Measurements from ENCODE around the gene TAGLN3. TPM values are rescaled to one million over a fixed set of nuclear protein-coding genes. Genes with fewer than 3 reads are reported as not detected.
A peak's percentile ranks its signal among the peaks of the same experiment; 100 is the strongest.

Gene TAGLN3
- total and polyA plus RNA-seq, 2 experiments from 2014 or later = 1.6 TPM

- peaks cover 4% of the 10 kb centered on the region for H3K4me1 ChIP-seq (ENCODE audit: low read depth)
- DNase-seq (ENCODE audit: low read depth in 1 of 2, low spot score in 1 of 2) = peak in 1 of 2 donors; percentile 25
- TF ChIP-seq, protein P1, sequence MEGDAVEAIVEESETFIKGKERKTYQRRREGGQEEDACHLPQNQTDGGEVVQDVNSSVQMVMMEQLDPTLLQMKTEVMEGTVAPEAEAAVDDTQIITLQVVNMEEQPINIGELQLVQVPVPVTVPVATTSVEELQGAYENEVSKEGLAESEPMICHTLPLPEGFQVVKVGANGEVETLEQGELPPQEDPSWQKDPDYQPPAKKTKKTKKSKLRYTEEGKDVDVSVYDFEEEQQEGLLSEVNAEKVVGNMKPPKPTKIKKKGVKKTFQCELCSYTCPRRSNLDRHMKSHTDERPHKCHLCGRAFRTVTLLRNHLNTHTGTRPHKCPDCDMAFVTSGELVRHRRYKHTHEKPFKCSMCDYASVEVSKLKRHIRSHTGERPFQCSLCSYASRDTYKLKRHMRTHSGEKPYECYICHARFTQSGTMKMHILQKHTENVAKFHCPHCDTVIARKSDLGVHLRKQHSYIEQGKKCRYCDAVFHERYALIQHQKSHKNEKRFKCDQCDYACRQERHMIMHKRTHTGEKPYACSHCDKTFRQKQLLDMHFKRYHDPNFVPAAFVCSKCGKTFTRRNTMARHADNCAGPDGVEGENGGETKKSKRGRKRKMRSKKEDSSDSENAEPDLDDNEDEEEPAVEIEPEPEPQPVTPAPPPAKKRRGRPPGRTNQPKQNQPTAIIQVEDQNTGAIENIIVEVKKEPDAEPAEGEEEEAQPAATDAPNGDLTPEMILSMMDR (IDR thresholded peaks at IDR 0.05; ENCODE audit: low read depth, low read length) = no peak
- H3K27me3 ChIP-seq = no peaks in the 10 kb centered on the region
- no peaks in the 10 kb centered on the region for H3K36me3 ChIP-seq
- H3K9me3 ChIP-seq (ENCODE audit: low read depth) = no peaks in the 10 kb centered on the region
- no peak overlapping the region for H3K27ac ChIP-seq
- H3K4me3 ChIP-seq = no peak overlapping the region
Measured at GRCh38 chr3:111954228-111954990, 44.3 kb upstream of the TAGLN3 start.

DNA sequence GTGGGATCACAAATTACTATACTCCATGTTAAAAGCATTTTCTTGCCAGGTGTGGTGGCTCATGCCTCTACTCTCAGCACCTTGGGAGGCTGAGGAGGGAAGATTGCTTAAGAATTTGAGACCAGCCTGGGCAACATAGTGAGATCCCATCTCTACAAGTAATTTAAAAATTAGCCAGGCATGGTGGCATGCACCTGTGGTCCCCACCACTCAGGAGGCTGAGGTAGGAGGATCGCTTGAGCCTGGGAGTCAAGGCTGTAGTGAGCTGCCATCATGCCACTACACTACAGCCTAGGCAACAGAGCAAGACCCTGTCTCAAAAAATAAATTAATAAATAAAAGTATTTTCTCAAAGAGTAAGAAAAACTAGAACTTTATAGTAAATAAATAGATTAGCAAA lies 42.8 kb upstream of the TAGLN3 start:
- H3K36me3 ChIP-seq = no peaks in the 10 kb centered on the region
- H3K9me3 ChIP-seq (ENCODE audit: low read depth) = no peaks in the 10 kb centered on the region
- H3K4me1 ChIP-seq (ENCODE audit: low read depth) = peaks cover 4% of the 10 kb centered on the region
- no peak for DNase-seq (ENCODE audit: low read depth in 1 of 2, low spot score in 1 of 2)
- TF ChIP-seq, protein P1 (IDR thresholded peaks at IDR 0.05; ENCODE audit: low read depth, low read length) = no peak
- no peak overlapping the region for H3K27ac ChIP-seq
- no peak overlapping the region for H3K4me3 ChIP-seq
- H3K27me3 ChIP-seq = no peaks in the 10 kb centered on the region

DNA sequence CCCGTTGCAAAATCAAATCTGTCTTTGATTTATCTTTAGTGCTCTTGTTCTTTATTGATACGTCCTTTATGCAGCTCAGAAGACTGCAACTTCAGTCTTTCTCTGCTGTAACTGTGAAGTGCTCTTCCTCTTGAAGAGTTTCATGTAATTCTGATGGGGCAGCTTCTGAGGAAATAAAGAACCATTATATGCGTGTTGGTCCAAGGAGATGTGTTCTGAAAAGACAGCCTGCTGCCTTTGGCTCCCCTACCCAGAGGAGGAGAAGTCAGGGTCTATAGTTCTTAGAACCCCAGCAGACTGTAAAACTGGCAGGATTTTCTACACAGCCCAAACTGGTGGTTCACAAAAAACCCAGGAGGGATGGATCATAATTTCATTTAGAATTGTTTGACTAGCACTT lies 42.3 kb upstream of the TAGLN3 start:
- peaks cover 7% of the 10 kb centered on the region for H3K4me1 ChIP-seq (ENCODE audit: low read depth)
- DNase-seq (ENCODE audit: low read depth in 1 of 2, low spot score in 1 of 2) = no peak
- TF ChIP-seq, protein P1 (IDR thresholded peaks at IDR 0.05; ENCODE audit: low read depth, low read length) = no peak
- no peaks in the 10 kb centered on the region for H3K36me3 ChIP-seq
- no peaks in the 10 kb centered on the region for H3K9me3 ChIP-seq (ENCODE audit: low read depth)
- no peaks in the 10 kb centered on the region for H3K27me3 ChIP-seq
- H3K27ac ChIP-seq = no peak overlapping the region
- no peak overlapping the region for H3K4me3 ChIP-seq

DNA sequence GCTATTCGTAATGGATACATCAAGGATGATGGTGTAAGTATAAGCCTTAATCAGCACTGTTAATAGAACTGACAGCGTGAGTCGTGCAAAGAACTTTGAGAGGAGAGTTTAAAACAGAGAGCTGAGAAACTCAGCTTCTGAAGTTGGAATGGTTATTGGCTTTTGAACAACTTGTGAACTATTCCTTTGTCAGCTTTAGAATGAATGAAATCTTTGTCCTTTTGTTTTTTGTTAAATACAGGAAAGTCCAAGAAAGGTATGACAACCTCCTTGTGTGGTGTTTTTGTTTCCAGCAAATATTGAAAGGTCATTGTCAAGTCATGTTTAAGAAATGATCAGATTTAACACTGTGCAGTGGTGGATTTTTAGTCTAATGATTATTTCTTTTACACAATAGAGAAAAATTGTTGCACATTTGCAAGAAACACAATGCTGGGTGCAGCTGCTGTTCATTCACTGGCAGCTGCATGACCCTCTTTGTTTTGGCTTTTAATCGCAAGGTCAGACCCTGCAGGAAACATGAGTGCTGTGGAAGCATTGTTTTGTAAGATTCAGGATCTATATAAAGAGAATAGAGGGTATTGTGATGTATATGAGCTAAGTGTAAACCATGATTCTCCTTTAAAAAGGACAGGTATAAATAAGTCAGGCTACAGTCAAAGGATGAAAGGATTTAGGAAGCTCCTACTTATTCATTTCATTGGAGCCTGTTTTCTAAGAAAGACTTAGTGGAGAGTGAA lies 41.6 kb upstream of the TAGLN3 start:
- Histone ChIP-seq H3K4me1 (ENCODE audit: low read depth) (peaks cover 13% of the 10 kb centered on the region), H3K27ac (no peak overlapping the region), H3K4me3 (no peak overlapping the region), H3K36me3 (no peaks in the 10 kb centered on the region), H3K9me3 (ENCODE audit: low read depth) (no peaks in the 10 kb centered on the region), H3K27me3 (no peaks in the 10 kb centered on the region)
- DNase-seq (ENCODE audit: low read depth in 1 of 2, low spot score in 1 of 2) = peak in 1 of 2 donors; percentile 30
- TF ChIP-seq, protein P1 (IDR thresholded peaks at IDR 0.05; ENCODE audit: low read depth, low read length) = no peak

DNA sequence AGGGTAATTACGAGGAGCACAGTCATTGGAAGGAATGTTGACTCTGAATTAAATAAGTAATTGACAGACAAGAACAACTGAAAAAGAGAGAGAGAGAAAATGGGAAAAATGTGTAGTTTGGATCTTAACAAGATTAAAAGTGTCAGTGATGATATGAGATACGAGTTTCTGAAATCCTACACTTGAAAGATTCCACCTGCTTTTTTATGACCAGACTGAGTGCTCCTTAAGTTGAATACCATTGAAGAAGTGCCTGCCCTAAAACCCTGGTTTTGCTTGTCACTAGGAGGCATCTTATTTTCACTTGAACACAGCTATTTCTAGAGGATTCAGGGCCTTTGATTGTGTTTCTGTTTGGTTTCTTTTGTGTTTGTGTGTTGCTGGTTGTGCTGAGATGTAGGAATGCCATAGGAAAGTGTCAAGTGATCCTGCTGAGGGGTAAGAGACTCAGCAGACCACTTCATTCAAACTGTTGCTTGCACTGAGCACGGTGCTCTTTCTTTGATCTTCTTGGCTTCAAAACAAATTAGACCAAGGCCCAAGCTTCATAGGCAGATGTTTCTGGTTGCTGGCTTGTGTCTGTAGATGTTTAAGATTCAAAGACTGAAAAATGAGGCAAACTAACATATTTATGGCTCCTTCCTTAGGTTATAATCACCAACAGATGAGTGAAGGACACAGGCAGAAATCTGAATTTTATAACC lies 37.1 kb upstream of the TAGLN3 start:
- peak in 1 of 2 donors; percentile 40 for DNase-seq (ENCODE audit: low read depth in 1 of 2, low spot score in 1 of 2)
- H3K4me3 ChIP-seq = no peak overlapping the region
- no peaks in the 10 kb centered on the region for H3K9me3 ChIP-seq (ENCODE audit: low read depth)
- TF ChIP-seq, protein P1 (IDR thresholded peaks at IDR 0.05; ENCODE audit: low read depth, low read length) = no peak
- no peaks in the 10 kb centered on the region for H3K36me3 ChIP-seq
- H3K27me3 ChIP-seq = no peaks in the 10 kb centered on the region
- peaks cover 11% of the 10 kb centered on the region for H3K4me1 ChIP-seq (ENCODE audit: low read depth)
- no peak overlapping the region for H3K27ac ChIP-seq
